Omental fat pad (tissue), 4 donors: Measurements from ENCODE around the gene NAA15. TPM values are rescaled to one million over a fixed set of nuclear protein-coding genes. Genes with fewer than 3 reads are reported as not detected.
"Not testable (repeated sequence)": the region's sequence is repeated elsewhere in the genome, so short reads cannot be mapped to it uniquely, and the experiment has no call there.

Experiments used
- ATAC-seq: fragments of 150-250 bp; one replicate; pipeline ENCODE4 v1.9.1; 2016; ENCODE audit warnings: mild to moderate bottlenecking, moderate library complexity; ENCODE audit not compliant: low FRiP score
- DNase-seq: peaks from one replicate; pipeline ENCODE4 v3.0.0-alpha.2; 2019; ENCODE audit warnings: low spot score
- total RNA-seq, 4 donors: library from RNA; depleted of rRNA; stranded (reverse); fragments of >200 nt; gene quantifications; one replicate each; pipeline ENCODE4 v1.1.0, GENCODE V29; 2016
- TF ChIP-seq, protein P1 (sequence below), 3 donors: fragments of 450-650 bp; IDR thresholded peaks; one replicate each; pipeline ENCODE4 v1.5.1; 2016 to 2017; ENCODE audit warnings: antibody characterized with exemption in 3 of 3, mild to moderate bottlenecking in 3 of 3, moderate library complexity in 2 of 3

The NAA15 gene
- total RNA-seq, 4 donors from 2014 or later, result 25.7 to 70.9 (median 32.0) TPM

DNA sequence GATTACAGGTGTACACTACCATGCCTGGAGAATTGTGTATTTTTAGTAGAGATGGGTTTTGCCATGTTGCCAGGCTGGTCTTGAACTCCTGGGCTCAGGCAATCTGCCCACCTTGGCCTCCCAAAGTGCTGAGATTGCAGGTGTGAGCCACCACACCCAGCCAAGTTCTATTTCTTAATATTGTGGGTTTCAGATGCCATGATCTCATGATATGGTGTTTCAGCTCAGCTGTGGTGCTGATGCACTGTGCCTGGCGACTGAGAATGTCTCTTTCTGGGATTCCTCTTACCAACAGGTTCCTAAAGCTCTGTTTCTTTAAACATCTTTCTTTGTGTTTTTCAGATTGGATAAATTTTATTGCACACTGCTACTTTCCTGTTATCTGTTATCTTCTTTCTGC, 18.3 kb downstream of the NAA15 start:
- TF ChIP-seq, protein P1, sequence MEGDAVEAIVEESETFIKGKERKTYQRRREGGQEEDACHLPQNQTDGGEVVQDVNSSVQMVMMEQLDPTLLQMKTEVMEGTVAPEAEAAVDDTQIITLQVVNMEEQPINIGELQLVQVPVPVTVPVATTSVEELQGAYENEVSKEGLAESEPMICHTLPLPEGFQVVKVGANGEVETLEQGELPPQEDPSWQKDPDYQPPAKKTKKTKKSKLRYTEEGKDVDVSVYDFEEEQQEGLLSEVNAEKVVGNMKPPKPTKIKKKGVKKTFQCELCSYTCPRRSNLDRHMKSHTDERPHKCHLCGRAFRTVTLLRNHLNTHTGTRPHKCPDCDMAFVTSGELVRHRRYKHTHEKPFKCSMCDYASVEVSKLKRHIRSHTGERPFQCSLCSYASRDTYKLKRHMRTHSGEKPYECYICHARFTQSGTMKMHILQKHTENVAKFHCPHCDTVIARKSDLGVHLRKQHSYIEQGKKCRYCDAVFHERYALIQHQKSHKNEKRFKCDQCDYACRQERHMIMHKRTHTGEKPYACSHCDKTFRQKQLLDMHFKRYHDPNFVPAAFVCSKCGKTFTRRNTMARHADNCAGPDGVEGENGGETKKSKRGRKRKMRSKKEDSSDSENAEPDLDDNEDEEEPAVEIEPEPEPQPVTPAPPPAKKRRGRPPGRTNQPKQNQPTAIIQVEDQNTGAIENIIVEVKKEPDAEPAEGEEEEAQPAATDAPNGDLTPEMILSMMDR (IDR thresholded peaks at IDR 0.05), result no peak
- DNase-seq (no peak), ATAC-seq (no peak)

DNA sequence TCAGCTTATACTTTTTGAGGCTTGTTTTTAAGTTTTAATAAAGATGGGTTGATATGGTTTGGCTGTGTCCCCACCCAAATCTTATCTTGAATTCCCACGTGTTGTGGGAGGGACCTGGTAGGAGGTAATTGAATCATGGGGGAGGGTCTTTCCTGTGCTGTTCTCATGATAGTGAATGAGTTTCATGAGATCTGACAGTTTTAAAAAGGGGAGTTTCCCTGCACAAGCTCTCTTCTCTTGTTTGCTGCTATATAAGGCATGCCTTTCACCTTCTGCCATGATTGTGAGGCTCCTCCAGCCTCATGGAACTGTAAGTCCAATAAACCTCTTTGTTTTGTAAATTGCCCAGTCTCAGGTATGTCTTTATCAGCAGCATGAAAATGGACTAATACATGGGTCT, 20.8 kb downstream of the NAA15 start:
- not testable (repeated sequence) for DNase-seq, ATAC-seq

GRCh38 chr4:139322541-139322940, 21.2 kb downstream of the NAA15 start:
- not testable (repeated sequence) for DNase-seq, ATAC-seq

DNA sequence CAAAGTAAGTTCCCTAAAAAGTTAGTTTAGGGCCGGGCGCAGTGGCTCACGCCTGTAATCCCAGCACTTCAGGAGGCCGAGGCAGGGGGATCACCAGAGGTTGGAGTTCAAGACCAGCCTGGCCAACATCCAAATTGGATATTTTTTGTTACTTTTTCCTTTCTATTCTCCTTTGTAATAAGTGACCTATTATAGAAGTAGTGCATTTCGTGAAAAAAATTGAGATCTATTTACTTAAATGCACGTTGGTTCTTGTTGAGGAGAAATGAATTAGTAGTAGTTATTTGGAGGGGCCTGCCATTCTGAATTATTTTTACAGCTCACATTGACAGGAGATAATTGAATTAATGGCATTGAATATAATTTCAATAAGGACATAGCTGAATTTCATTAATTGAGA, 23.3 kb downstream of the NAA15 start:
- DNase-seq (no peak), ATAC-seq (no peak)
- TF ChIP-seq, protein P1 (IDR thresholded peaks at IDR 0.05), result no peak

GRCh38 chr4:139329665-139330200, 28.4 kb downstream of the NAA15 start:
- TF ChIP-seq, protein P1 (IDR thresholded peaks at IDR 0.05), result no peak
- ATAC-seq (no peak), DNase-seq (no peak)

DNA sequence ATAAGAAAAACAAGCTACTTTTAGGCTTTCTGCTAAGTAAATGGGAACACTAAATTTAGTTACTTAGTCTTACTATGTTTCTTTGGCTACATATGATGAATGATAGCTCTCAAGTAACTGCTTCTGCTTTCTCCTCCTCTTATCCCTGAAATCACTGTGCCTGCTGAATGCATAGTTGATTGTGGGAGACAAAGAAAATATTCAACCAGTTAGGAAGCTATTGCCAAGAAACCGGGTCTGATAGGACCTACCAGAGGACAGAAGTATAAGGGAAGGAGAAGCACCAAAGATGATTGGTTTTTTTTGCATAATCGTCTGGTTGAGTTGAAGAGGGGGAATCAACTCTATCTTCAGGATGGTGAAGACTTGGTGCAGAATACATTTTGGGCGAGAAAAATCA, 29.0 kb downstream of the NAA15 start:
- no peak for ATAC-seq
- DNase-seq, result no peak
- TF ChIP-seq, protein P1 (IDR thresholded peaks at IDR 0.05), result no peak

DNA sequence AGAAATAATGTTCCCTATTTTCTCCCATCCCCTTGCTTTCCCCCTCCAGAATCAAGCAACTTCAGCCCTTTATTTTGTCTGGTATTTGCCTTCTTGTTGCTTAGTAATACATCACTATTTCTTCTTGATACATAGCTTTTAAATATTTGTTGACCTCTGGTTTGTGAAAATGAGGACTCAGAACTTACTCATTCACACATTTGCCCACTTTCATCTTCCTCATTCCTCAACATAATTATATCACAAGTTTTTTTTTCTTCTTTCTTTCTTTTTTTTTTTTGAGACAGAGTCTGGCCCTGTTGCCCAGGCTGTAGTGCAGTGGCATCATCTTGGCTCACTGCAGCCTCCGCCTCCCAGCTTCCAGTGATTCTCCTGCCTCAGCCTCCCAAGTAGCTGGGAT, 29.9 kb downstream of the NAA15 start:
- ATAC-seq, result no peak
- TF ChIP-seq, protein P1 (IDR thresholded peaks at IDR 0.05), result no peak
- no peak for DNase-seq

- DNase-seq (no peak), ATAC-seq (no peak)
- TF ChIP-seq, protein P1 (IDR thresholded peaks at IDR 0.05), result no peak
These were observed 31.7 kb downstream of the NAA15 start for GRCh38 chr4:139333046-139333445.
